NT2/D1 (cell line): ENCODE data around the gene PPM1H.
"Not testable (repeated sequence)": the region's sequence is repeated elsewhere in the genome, so short reads cannot be mapped to it uniquely, and the experiment has no call there.

Experiments used
- SUZ12 ChIP-seq: IDR thresholded peaks from 2 replicates; pipeline ENCODE4 v1.6.1; 2011; ENCODE audit not compliant: insufficient read length, insufficient read depth; ENCODE audit errors: extremely low read depth
- YY1 ChIP-seq: IDR thresholded peaks from 2 replicates; pipeline ENCODE4 v1.6.1; 2011; ENCODE audit not compliant: insufficient read length, insufficient read depth
- ZNF274 ChIP-seq: IDR thresholded peaks from 2 replicates; pipeline ENCODE4 v1.6.1; 2011; ENCODE audit warnings: mild to moderate bottlenecking, low read depth, low read length

- TF ChIP-seq YY1, ZNF274, SUZ12: not testable (repeated sequence)
Measured at GRCh38 chr12:62879228-62879627, 55.7 kb downstream of the PPM1H start.
